Kasumi-1 (cell line): ENCODE results near the gene PPP6C.
"Not testable (repeated sequence)": the region's sequence is repeated elsewhere in the genome, so short reads cannot be mapped to it uniquely, and the experiment has no call there.

ENCODE experiments used
- DNase-seq, 2 experiments: peaks; one replicate each; lab custom pipeline; 2025; lab: John Stamatoyannopoulos, UW

Gene PPP6C

DNA sequence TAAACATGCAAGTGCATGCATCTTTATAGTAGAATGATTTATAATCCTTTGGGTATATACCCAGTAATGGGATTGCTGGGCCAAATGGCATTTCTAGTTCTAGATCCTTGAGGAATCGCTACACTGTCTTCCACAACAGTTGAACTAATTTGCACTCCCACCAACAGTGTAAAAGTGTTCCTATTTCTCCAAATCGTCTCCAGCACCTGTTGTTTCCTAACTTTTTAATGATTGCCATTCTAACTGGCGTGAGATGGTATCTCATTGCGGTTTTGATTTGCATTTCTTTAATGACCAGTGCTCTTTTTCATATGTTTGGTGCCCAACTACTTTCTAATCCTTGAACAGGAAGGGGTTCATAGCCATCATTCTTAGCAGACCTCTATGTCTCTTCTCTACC is 7.8 kb downstream of the PPP6C start:
- not testable (repeated sequence) for DNase-seq

DNA sequence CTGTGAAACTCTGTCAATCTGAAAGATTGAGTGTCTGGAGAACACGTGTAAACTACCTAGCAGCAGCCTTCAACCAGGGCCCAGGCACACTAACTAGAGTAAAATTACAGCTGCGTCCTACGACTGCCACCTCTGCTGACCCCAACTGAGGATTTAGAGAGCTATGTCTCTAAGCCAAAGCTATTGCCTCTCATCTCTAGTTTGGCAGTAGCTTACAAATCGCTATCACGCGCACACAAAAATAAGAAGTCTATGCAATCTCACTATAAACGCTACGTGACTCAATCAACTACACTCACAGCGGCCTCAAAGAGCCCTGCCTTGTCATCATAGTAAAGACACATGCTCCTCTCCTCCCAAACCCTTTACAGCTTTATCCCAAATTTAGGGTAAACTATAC is 8.7 kb downstream of the PPP6C start:
- no peak for DNase-seq

DNA sequence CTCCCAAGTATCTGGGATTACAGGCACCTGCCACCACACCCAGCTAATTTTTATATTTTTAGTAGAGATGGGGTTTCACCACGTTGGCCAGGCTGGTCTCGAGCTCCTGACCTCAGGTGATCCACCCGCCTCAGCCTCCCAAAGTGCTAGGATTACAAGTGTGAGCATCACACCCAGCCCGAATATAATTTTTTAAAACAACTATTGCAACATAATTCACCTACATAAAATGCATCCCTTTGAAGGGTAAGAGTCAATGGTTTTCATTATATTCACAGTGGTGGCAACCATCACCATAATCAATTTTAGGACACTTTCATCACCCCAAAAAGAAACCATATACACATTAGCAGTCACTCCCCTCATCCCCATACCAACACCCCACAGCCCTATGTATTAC is 9.8 kb downstream of the PPP6C start:
- not testable (repeated sequence) for DNase-seq

DNA sequence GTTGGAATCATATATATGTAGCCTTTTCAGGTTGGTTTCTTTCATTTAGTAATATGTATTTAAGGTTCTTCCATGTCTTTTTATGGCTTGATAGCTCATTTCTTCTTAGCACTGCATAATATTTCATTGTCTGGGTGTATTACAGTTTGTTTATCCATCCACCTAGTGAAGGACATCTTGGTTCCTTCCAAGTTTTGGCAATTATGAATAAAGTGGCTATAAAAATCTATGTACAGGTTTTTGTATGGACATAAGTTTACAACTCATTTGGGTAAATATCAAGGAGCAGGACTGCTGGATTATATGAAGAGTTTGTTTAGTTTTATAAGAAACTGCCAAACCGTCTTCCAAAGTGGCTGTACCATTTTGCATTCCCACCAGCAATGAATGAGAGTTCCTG is 11.7 kb downstream of the PPP6C start:
- no peak for DNase-seq

DNA sequence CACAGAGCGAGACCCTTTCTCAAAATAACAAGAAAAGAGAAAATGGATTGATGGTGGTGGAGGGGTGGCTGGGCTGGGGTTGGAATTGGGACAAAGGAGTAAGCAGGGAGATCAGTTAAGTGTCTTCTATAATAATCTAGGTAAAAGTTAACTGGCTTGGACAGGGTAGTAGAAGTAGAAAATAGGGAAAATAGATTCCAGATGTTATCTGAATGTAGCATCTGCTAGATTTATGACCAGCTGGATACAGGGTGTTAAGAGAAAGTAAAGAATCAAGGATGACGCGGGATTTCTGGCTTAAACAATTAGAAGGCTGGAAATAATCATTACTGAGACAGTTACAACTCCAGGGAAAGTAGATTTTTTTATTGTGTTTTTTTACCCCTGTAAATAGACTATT is 13.0 kb downstream of the PPP6C start:
- DNase-seq: no peak

DNA sequence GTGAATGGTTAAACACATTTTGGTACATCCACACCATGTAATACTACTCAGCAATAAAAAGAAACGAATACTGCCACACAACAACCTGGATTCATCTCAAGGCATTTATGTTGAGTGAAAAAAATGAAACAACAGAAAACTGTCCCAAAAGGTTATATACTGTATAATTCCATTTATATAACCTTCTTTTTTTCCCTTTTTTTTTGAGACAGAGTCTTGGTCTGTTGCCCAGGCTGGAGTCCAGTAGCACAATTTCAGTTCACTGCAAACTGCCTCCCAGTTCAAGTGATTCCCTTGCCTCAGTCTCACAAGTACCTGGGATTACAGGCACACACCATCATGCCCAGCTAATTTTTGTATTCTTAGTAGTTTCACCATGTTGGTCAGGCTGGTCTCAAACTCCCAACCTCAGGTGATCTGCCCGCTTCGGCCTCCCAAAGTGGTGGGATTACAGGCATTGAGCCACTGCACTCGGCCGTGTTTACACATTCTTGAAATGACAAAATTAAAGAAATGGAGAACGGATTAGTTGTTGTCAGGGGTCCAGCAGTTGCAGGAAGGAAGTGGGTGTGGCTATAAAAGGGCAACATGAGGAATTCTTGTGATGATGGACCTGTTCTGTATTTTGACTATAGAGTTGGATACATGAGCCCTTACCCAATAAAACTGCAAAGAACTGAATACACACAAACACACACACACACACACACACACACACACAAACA is 17.4 kb downstream of the PPP6C start:
- DNase-seq: peak in 1 of 2 experiments; percentile 11

DNA sequence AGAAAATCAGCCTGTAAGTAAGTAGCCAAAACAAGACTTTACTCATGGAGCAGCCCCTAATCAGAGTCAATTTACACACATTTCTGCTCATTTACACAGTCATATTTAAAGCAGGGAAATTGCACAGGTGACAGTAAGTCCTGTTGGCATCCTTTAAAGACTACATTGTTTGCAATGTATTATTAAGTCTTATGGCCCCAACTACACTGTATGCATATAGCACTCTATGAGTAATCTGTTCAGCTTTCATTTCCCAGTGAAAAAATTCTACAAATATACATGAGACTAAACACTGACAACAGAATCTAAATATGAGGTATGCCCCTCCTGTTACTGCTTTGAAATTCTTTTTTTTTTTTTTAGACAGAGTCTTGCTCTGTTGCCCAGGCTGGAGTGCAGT is 19.7 kb downstream of the PPP6C start:
- DNase-seq: no peak

DNA sequence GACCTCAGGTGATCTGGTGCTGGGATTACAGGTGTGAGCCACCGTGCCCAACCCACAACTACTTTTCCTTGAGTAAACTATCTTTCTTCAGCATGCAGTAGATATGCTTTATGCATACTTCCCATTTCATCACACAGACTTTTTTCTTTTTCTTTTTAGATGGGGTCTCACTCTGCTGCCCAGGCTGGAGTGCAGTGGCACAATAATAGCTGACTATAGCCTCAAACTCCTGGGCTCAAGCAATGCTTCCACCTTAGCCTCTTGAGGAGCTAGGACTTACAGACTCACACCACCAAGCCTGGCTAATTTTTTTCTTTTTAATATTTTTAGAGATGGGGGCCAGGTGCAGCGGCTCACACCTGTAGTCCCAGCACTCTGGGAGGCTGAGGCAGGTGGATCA is 22.8 kb downstream of the PPP6C start:
- DNase-seq: no peak

DNA sequence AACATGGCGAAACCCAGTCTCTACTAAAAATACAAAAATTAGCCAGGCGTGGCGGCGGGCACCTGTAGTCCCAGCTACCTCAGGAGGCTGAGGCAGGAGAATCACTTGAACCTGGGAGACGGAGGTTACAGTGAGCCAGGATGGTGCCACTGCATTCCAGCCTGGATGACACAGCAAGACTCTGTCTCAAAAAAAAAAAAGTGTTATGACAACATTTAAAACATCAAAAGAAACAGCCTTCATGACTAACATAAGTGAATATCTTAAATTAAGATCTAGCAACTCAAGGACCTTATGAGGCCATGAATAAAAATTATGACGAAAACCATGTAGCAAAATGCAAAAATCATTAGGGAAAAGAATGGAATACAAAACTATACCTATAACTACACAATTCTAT is 26.7 kb downstream of the PPP6C start:
- not testable (repeated sequence) for DNase-seq

DNA sequence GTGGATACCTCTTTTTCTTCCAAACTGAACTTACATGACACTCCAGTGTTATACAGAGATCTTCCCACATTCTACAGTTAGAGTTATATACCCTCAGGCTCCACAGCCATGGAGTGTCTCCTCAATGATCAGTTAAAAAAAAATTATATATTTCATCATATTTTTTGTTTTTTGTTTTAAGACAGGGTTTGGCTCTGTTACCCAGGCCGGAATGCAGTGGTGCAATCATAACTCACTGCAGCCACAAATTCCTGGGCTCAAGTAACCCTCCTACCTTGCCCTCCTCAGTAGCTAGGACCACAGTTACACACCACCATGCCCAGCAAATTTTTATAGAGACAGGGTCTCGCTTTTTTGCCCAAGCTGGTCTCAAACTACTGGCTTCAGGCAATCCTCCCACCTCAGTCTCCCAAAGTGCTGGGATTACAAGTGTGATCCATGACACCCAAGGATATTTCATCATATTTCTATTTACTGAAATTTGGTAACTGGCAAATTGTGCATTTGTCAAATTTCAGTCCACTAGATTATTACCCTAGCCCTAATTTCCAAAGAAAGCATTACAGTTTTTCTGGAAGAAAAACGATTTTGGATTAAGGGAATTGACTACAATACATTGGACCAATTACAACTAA is 28.2 kb downstream of the PPP6C start:
- no peak for DNase-seq

DNA sequence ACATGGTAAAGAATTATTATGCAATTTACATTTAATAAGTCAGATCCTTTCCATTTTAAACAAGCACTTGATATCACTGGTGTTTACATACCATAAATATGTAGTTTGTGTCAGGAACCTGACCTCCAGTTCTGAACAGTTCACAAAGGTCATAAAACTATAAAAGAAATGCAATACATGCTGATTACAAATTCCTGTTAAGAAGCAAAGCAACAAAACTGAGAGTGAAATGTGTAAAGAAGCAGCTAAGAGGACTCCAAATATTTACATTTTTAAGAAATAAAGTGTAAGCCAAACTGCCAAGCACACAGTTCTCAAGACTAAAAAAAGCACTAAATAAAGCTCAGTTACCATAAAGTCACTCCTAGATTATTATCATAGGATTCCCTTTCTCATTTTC is 28.9 kb downstream of the PPP6C start:
- DNase-seq: no peak

DNA sequence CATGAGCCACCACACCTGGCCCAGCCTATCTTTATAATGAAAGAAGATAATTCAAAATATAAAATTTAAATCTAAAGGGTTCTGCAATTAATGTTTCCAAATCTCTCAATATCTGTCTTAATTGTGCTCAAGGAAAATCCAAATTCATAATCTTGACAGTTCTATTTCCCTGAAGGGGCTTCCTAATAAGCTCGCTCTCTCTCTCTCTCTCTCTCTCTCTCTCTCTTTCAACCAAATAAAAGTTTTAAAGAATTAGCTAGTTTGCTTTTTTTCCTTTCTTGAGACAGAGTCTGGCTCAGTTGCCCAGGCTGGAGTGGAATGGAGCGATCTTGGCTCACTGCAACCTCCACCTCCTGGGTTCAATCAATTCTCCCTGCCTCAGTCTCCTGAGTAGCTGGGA is 33.1 kb downstream of the PPP6C start:
- DNase-seq: no peak

DNA sequence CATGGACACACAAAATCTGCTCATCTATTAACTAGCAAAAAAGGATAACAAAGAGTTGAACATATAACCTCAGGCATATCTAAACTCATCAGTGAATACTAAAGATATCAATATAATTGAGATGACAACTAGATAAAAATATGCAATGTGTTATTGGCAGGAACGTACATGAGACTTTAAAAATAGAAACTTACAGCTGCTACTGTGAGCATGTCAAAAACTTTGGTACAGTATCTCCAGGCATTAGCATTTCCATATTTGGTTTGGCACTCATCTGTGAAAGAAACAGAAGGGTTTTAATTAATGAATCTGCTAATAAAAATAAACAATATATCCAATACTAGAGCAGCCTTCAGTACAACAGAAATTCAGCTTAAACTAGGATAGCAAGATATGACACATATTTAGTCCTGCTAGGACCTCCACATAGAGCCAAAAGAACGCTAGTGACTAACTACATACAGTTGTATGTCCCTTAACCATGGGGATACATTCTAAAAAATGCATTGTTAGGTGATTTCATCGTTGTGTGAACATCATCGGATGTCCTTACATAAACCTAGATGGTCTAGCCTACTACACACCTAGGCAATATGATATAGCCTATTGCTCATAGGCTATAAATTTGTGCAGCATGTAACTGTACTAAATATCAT is 35.8 kb downstream of the PPP6C start:
- DNase-seq: no peak

DNA sequence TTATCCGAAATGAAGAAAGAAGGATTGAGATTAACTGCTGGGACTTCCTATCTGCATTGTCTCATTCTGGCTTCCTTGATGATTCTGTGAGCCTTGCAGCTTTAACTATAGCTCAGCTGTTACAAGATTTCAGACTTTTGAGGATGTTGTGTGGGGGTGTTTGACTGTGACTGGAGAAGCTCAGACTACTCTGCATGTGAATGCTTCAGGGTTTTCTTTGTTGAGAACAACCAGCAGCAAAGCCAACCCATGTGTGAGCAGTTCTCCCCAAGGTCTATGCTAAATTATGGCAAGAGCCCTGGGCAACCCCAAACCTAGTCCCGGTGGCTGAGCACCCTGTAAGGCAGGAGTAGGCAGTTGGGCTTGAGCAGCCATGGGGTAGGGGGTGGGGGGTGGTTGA is 37.9 kb downstream of the PPP6C start:
- no peak for DNase-seq

DNA sequence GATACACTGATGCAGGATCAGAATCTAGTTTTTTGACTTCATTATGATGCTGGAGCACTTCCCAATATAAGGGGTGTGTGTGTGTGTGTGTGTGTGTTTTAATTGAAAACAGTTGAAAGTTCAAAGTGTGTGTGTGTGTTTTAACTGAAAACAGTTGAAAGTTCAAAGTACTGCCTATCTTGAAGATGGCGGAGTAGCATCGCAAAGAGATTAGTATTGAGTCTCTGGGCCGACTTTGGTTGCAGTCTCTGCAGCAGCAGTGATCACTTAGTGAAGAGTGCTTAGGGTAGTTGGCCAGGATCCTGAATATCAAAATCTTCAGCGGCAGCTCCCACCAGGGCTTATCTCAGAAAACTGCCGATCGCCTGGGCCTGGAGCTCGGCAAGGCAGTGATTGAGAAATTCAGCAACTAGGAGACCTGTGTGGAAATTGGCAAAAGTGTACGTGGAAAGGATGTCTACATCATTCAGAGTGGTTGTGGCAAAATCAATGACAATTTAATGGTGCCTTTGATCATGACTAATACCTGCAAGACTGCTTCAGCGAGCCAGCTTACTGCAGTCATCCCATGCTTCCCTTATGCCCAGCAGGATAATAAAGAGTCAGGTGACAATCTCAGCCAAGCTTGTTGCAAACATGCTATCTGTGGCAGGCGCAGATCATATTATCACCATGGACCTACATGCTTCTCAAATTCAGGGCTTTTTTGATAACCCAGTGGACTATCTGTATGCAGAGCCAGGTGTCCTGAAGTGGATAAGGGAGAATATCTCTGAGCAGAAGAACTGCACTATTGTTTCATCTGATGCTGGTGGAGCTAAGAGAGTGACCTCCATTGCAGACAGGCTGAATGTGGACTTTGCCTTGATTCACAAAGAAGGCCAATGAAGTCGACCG is 39.0 kb downstream of the PPP6C start:
- no peak for DNase-seq

DNA sequence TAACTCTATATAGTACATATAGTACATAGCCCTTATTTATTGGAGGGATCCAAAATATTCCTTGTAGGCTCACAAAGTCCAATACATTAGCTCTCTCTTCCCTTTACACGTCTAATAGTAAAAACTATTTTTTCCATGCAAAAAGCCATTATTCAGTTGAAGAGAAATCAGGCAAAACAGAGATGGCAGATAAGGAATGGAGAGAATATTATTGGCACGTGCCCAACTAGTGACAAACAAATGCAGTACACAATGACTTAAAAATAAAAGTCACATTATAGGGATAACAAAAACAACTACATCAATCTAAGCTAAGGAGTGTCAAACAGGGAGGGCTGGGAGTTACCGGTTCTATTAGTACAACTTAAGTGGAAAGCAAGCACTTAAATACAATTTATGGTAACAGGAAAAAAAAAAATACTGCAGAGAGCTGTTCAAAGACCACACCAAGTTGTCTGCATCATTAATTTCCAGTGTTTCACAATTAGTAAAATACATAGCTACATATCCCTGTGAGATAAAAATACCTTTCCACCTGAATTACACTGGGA is 42.1 kb downstream of the PPP6C start:
- no peak for DNase-seq

DNA sequence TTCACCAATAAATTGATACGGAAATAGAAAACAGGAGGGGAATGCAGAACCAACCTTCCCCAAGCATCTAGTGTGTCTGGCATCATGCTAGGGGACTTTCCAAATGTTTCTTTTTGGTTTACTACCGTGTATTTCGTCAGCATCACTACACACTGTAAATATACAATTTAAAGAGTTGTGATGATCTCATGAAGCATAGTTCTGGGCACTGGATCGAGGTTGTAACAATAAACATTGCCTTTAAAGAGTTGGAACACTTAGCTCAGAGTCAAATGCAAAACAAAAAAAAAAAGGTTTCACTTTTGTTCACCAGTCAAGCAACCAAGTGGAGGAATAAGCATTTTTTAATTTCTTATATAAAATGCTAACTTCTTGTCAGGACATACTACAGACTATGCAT is 43.4 kb downstream of the PPP6C start:
- no peak for DNase-seq

DNA sequence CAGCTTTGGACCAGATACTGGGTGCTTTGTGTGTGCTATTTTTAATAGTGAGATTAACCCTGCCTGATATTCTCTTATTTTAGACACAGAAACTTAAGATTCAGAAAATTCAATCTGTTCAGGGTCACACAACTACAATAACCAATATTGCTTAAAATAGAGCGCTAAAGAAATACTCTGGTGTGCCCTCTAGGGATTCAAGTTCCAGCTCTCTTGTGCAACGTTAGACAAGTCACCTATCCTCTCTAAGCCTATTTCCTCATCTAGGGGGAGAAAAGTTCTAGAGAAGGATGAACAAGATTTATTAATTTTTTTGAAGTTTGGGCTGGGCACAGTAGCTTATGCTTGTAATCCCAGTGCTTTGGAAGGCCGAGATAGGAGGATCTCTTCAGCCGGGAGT is 44.2 kb downstream of the PPP6C start:
- no peak for DNase-seq

DNA sequence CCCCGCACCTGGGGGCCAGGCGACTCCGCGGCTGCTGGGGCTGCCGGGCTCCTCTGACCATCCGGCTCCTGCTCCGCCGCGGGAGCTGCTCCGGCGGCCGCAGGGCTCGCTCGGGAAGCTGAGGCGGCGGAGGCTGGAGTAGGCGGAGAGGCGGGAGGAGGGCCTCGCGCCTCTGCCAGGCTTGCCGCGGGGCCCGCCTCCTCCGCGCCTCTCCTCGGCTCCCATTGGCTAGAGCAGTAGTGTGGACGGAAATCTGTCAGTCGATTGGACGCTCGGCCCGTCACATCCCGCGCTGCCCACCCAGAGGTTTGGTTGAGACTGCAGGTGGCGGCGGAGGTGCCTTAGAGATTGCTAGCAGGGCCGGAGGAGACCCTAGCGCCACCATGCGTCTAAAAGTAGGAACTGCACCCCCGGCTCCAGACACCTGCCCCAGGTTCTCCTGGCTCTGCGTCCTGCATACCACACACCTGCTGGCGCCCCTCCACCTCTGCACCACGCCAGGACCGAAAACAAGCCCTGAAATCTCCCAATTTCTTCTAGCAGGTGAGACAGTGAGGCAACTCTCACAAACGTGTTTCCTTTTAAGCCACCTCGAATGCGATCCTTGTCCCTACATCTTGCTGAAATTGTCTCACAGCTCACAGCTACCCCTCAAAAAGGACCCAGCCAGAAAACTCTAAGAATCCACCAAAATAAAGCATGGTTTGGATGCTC is 46.1 kb downstream of the PPP6C start, which contains the start of gene SCAI:
SCAI (minus strand) TSS at position 152 of the 714 bp plus-strand sequence; CDS start at position 61, 91 bp downstream.
- peak; percentile 99 for DNase-seq

DNA sequence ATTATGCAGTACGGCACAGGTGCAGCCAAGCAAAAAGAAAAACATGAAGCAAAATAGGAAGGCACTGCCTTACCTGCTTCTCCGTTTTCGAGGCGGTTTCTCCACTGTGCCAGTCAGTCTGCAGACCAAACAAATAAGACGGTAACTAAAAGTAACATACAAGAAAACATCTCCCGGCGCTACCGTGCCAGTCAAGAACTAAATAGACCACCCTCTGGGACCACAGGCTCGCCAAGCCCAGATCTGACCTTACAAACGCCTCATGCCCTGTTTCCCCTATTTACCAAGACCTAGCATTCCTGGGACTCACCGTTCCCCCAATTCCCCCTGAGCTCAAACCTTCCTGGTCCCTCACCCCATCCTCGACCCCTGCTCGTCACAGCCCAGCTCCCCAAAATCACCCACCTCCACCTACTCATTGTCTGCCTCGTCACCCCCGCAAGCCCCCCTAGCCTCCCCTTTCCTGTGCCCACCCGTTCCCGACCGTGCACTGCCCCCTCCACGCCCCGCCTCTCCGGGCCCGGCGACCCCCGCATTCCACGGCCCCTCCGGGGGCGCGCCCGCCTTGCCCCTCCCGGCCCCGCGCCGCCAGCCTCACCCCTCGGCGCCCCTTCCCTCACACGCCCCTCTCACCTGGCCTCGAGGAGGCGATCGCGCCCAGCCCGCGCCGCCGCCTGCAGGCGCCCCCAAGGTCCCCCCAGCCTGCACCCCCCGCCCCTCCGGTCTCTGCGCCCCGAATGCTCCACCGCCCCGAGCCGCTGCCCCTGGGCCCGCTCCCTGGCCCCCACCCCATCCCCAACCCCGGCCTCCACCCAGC is 46.8 kb downstream of the PPP6C start:
- no peak for DNase-seq
